ENCODE measurements around the gene TNFSF8.

TNFSF8 gene

GRCh38 chr9:114902786-114903524 is 27.4 kb downstream of the TNFSF8 start:
- no peak for DNase-seq

GRCh38 chr9:114900942-114901802 is 29.2 kb downstream of the TNFSF8 start:
- no peak for DNase-seq

GRCh38 chr9:114899995-114900394 is 30.4 kb downstream of the TNFSF8 start:
- DNase-seq = no peak

GRCh38 chr9:114899461-114899860 is 30.9 kb downstream of the TNFSF8 start:
- DNase-seq = no peak

- no peak for DNase-seq
Measured at GRCh38 chr9:114898741-114899140, 31.6 kb downstream of the TNFSF8 start.

- DNase-seq = no peak
Measured at GRCh38 chr9:114897196-114897595, 33.2 kb downstream of the TNFSF8 start.

GRCh38 chr9:114896344-114896743 is 34.0 kb downstream of the TNFSF8 start:
- no peak for DNase-seq

GRCh38 chr9:114895521-114895991 is 34.8 kb downstream of the TNFSF8 start:
- no peak for DNase-seq

GRCh38 chr9:114894609-114895433 is 35.6 kb downstream of the TNFSF8 start:
- DNase-seq = peak; percentile 95

- DNase-seq = no peak
Measured at GRCh38 chr9:114894206-114894605, 36.2 kb downstream of the TNFSF8 start.

GRCh38 chr9:114893221-114894010 is 37.0 kb downstream of the TNFSF8 start:
- DNase-seq = no peak

- DNase-seq = no peak
Measured at GRCh38 chr9:114889802-114890224, 40.6 kb downstream of the TNFSF8 start.

GRCh38 chr9:114888607-114889006 is 41.8 kb downstream of the TNFSF8 start:
- no peak for DNase-seq

- no peak for DNase-seq
Measured at GRCh38 chr9:114887963-114888362, 42.4 kb downstream of the TNFSF8 start.

- no peak for DNase-seq
Measured at GRCh38 chr9:114884787-114885452, 45.5 kb downstream of the TNFSF8 start.

- no peak for DNase-seq
Measured at GRCh38 chr9:114883709-114884108, 46.7 kb downstream of the TNFSF8 start.

- no peak for DNase-seq
Measured at GRCh38 chr9:114880291-114880745, 50.1 kb downstream of the TNFSF8 start.

- DNase-seq = no peak
Measured at GRCh38 chr9:114878879-114879564, 51.4 kb downstream of the TNFSF8 start.

GRCh38 chr9:114869845-114870244 is 60.5 kb downstream of the TNFSF8 start:
- no peak for DNase-seq

- DNase-seq = no peak
Measured at GRCh38 chr9:114869378-114869777, 61.0 kb downstream of the TNFSF8 start.

GRCh38 chr9:114867327-114867726 is 63.1 kb downstream of the TNFSF8 start:
- no peak for DNase-seq

Data from kidney glomerular epithelial cell (primary cell).